T-helper 2 cell treated with Interferon-gamma antibody and Interleukin-4, amounts not matched to agents 100 ng/mL and 5 ng/mL, for 36 hours (primary cell): ENCODE measurements around the gene RASAL2. TPM values are rescaled to one million over a fixed set of nuclear protein-coding genes. Genes with fewer than 3 reads are reported as not detected.
"Not testable (repeated sequence)": the region's sequence is repeated elsewhere in the genome, so short reads cannot be mapped to it uniquely, and the experiment has no call there.

Experiments used
- intact Hi-C: fragments of 100-400 bp; cut with micrococcal nuclease; formaldehyde crosslinking; loops from one replicate; pipeline ENCODE4 v1.15.1; 2023
- total RNA-seq: library from RNA; stranded (reverse); gene quantifications from 2 replicates; pipeline ENCODE4 v1.2.3, GENCODE V29; 2022

The RASAL2 gene
- total RNA-seq, 1 donor from 2014 or later = 0.05 TPM

DNA sequence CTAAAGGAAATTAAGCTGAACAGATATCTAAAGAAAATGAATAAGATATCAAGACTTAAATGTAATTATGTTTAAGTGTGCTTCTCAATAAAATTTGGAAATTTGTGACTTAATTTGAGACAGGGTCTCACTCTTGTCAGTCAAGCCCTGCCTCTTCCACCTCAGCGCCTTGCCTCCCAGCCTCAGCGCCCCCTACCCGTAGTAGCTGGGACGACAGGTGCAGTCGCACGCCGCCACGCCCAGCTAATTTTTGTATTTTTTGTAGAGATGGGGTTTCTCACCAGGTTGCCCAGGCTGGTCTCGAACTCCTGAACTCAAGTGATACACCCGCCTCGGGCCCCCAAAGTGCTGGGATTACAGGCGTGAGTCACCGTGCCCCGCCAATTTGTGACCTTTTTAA is 285.9 kb downstream of the RASAL2 start:
- intact Hi-C loops = no loop called here

DNA sequence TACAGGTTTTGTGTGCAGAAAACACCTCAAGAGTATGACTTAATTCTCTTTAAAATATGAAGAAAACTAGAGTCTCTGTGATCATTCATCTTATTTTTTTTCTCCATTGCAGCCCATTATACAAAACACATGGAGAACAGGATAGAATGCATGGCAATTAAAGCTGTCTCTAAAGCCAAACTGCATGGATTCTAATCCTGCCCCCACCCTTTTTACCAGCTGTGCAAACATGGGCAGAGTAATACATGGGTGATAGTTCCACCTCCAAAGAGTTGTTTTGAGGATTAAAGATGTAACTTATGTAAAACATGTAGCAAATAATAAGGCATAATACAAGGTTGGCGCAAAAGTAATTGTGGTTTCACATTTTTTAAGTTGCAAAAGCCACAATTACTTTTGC is 288.5 kb downstream of the RASAL2 start:
- intact Hi-C loops = no loop called here

DNA sequence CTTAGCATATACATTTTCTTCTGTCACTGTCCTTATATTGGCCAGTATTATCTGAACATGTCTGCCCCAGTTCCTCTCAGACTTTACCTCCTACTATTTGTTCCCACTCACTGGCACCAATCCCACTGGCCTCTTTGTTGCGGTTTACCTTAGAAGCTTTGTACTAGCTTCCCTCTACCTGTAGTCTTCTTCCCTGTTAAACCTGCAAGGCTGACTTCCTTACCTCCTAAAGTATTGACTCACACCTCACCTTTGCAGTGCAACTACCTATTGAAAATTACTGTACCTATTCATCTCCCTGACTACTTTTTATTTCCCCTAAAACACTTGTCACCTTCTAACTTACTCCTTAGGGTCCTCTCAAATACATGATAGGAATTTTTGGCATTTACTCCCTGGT is 291.8 kb downstream of the RASAL2 start:
- intact Hi-C loops = no loop called here

DNA sequence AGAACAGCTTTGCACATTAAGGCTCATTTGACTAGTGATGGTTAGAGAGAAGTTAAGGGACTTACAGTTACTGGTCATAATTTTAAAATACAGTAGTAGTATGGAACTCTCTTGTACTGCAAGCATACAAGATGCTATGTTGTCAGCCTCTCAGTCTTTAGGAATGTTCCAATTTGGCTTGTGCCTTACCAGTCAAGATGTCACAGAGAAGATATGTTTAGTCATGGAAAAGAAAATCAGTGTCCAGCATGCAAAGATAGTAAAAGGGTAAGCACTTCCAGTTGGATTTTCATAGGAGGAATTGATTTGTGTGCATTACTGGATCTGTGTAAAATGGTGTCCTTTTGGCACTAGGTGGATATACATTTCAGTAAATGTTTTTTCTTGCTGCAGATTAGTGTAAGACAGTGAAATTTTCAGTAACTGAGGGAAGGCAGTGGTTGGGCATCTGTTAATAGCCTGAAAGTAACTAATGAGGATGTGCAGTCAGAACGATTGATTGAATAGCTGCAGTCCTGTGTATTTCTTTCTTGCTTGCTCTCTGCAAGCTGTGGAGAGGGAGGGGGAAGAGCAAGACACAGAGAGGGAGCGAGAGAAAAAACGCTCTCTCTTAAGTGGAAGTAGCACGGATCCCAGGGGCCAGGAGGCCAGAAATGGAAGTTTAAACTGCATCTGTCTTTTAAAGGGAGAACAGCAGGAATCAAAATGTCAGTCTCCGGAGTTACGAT is 294.7 kb downstream of the RASAL2 start:
- intact Hi-C loops = no loop called here

DNA sequence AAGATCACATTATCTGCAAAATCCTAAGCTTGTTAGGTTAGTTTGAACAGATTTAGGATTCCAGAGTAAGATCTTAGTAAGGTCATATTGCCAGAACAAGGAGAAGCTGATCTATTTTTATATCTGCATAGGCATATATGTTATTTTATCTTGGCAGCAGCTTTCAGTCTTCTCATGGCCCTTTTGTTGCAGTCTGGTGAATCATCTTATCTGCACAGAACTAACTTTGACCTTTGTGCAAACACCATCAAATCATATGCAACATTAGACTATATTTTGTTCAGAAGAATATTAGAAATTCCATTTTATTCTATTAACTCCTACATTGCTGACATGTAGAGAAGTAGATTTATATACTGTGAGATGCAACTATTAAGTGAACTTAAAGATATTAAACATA is 295.5 kb downstream of the RASAL2 start:
- intact Hi-C loops = no loop called here

DNA sequence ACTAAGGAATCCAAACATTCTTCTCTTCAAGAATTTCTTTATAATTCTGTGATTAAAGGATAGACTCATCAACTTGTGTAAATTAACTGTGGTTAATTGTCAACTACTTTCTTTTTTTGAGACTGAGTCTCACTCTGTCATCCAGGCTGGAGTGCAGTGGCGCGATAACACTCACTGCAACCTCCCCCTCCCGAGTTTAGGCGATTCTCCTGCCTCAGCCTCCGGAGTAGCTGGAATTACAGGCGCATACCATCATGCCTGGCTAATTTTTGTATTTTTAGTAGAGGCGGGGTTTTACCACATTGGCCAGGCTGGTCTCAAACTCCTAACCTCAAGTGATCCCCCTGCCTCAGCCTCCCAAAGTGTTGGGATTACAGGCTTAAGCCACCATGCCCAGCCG is 296.4 kb downstream of the RASAL2 start:
- intact Hi-C loops = not testable (repeated sequence)

DNA sequence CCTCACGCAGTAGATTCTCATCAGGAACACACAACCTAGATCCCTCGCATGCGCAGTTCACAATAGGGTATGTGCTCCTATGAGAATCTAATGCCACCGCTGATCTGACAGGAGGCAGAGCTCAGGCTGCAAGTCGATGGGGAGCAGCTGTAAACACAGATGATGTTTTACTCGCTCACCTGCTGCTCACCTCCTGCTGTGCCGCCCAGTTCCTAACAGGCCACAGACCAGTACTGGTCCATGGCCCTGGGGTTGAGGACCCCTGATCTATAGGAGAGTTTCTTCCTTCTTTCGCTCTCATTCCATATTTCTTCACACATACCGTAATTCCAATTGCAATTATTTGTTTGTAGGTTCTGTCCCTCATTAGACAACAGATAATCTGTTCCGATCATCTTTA is 299.5 kb downstream of the RASAL2 start:
- intact Hi-C loops = no loop called here

DNA sequence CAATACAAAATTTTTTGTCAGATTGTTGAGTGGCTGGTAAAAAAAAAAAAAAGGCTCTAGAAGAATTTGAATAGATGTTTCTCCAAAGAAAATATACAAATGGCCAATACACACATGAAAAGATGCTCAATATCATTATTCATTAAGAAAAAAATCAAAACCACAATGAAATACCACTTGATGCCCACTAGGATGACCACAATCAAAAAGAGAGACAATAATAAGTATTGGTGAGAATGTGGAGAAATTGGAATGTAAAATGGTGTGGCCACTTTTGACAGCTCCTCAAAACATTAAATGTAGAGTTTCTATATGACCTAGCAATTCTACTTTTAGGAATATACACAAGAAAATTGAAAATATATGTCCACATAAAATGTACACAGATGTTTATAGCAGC is 302.9 kb downstream of the RASAL2 start:
- intact Hi-C loops = no loop called here

DNA sequence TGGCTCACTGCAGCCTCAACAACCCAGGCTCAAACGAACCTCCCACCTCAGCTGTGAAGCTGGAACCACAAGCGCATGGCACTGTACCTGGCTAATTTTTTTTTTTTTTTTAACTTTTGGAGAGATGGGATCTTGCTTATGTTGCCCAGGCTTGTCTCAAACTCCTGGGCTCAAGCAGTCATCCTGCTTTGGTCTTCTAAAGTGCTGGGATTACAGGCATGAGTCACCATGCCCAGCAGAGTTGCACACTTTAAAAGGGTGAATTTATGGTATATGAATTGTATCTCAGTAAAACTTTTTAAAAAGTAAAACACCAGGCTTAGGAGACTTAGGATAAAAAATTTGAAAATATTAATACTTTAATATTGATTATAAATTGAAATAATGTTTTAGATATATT is 303.8 kb downstream of the RASAL2 start:
- intact Hi-C loops = no loop called here

DNA sequence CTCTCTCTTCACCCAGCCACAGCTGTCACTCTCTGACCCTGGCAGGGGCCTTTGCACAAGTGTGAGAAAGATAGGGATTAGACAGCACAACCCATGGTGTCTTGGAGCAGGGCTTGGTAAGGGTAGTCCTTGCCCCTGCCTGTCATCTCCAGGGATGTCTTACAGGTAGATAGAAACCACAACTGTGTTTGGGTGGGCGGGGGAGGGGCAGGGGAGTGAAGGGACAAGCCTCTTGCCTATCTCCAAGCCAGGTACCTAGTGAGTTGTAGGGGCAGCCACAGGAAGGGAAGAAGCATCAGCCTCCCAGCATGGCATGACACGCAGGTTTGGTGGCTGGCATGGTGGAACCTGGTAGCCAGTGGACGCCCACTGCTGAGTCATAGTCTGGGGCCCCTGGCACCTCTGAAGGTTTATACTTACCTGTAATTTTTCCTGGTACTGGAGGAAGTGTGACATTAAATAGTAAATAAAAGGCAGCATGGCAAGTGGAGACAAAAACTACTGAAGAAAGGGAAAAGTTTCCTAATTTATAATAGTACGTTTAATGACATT is 305.3 kb downstream of the RASAL2 start:
- intact Hi-C loops = no loop called here

DNA sequence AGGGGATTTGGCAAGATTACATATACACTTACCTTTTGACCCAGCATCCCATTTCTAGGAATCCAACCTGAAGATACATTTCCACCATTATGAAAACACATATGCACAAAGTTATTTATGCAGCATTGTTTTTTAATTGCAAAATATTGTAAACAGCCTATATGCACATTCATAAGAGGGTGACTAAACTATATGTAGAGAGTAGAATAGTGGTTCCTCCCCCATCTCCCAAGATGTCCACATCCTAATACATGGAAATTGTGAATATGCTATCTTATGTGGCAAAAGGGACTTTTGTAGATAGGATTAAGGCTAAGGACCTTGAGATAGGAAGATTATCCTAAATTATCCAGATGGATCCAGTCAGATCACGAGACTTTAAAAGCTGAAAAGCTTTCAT is 311.2 kb downstream of the RASAL2 start:
- intact Hi-C loops = no loop called here

DNA sequence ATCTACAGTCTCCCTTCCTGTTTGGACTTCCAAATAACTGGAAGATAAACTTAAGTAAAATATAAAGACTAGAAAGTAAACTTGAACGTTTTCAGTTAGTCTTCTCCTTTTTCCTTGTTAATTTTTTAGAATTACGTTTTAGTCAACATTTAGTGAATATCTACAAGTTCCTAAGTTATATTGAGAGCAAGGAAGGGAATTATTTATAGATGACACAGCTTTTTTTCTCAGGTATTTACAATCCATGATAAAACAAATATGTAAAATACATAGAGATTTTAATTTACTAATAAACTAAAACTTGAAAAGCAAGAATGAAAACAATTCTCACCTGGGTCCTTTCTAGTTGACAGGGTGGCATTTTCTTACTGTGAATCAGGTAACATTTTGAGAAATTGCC is 313.3 kb downstream of the RASAL2 start:
- intact Hi-C loops = no loop called here

DNA sequence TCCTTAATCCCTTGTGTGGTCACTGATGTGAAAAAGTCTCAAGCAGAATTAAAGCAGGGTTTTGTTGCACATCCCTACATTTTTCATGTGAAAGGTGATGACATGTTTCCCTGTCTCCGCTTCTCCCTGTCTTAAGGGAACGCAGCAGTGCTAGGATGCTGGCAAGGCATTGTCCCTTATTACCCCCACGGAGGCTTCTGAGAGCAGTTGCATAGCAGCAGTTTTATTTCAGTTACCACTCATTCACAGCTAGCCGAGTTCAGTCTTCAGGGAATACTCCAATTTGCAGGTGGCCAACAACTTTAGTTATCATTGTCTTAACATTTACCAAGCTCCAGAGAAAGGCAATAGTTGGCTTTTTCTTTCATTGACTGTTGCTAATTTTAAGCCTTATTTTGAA is 313.8 kb downstream of the RASAL2 start:
- intact Hi-C loops = no loop called here

DNA sequence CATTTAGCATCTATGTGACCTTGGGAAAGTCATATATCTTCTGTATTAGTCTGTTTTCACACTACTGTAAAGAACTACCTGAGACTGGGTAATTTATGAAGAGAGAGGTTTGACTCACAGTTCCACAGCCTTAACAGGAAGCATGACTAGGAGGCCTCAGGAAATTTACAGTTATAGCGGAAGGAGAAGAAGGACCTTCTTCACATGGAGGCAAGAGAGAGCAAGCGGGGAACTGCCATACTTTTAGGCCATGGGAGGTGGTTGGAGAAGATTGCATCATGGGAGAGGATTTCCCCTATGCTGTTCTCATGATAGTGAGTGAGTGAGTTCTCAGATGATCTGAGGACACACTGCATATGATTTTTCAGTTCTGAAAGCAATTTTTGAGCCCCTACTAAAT is 315.0 kb downstream of the RASAL2 start:
- intact Hi-C loops = no loop called here

DNA sequence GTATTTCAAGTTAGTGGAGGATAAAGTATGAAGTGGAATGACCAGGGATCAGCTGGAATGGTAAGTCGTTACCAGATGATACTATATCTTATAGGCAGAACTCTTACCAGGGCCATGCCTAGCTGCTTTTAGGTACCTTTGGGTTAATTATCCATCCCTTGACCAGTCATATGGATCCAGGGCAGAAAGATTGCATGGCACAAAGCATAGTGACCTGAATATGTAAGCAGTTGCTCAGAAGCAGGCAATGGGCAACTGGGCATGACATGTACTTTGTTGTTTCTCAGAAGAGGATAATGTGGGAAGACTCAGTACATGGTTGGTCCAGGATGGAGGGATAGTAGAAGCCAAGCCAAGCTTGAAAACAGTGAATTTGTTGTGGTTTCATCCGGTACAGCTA is 315.6 kb downstream of the RASAL2 start:
- intact Hi-C loops = no loop called here

DNA sequence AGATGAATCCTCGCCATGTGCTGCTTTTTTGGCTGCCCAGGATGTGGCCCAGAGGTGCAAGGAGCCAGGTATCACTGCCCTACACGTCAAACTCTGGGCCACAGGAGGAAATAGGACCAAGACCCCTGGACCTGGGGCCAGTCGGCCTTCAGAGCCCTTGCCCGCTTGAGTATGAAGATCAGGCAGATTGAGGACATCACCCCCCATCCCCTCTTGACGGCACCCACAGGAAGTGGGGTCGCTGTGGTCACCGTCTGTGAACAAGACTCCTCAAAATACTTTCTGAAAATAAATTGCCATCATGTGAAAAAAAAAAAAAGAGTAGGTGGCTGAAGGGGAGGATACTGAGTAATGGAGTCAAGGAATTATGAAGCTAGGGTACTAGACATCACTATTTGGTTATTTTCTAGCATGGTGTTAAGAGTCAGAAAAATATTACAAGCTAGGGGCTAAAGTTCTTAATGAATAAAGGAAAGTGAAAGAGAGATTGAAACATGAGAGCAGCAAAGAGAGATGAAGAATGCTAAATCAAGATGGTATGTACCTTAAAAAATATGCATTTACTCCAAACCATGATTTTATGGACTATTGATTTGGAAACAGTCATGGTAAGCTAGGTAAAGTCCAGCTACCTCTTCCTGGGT is 318.0 kb downstream of the RASAL2 start:
- intact Hi-C loops = no loop called here

DNA sequence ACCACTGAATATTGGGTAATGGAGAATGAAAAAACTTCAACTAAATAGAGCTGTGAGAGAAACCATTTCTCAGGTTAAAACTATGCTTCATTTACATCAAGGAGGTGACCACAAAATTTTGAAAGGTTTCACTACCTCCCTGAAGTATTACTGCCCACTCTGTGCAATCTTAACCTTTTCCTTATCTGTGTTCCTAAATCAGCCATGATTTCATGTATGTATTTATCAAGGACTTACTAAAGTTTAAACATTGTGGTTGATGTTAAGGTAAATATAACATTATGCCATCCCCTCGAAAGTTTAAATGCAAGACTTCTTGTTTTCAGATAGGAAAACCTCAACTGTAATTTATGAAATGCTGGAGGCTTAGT is 318.5 kb downstream of the RASAL2 start:
- intact Hi-C loops = no loop called here

DNA sequence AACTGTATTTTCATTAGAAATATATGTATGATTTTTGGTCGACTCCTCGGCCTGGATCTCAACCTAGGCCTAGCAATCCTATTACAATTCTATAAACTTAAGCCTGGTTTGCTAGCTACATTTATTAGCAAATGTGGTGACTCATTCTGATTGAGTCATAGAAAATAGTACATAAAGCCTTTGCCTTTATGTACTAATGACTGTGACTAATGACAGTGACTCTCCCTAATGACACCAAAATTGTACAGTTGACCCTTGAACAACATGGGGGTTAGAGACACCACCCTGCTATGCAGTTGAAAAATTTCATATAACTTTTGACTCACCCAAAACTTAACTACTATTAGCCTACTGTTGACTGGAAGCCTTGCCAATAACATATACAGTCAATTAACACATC is 324.0 kb downstream of the RASAL2 start:
- intact Hi-C loops = no loop called here

DNA sequence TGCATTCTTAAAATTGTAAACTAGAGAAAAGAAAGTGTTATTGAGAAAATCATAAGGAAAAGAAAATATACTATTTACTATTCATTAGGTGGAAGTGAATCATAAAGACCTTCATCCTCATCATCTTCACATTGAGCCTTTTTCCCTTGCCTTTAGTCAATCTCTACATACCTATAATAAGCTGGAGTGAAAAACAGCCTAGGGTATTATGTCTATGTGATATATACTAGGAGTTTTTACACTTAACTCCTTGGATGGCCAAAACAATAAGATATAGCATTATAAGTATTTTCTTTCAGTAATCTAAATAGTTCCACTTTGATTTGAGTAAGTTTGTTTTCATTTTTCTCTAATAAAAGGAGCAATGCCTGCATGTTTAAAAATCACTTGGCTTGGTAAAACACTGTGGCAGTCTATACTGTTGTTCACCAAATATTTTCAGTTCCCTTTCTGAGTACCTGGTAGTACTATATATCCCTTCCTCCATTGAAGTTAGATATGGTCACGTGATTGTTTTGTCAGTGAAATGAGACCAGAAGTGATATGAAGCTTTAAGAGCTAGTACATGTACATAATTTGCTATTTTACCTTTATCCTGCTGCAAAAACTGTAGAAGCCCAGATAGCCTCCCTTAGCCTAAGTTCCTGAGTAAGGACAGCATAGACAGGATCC is 324.5 kb downstream of the RASAL2 start:
- intact Hi-C loops = no loop called here

DNA sequence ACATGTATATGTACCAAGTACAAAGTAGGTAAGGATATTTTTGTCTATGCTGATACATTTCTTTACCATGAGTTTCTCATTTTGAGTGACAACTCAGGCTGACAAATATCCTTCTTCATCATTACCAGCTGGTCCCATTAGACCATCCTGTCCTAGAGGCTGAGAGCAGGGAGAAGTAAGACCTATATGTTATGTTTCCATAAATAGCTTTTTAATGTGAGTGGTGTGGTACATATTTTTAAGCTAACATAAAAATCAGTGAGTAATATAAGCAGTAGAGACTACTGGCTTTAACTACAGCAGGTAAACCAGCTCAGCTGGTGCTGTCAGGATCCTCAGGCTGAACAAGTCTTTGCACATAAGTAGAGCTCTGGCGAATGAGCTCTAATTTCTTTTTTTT is 340.5 kb downstream of the RASAL2 start:
- intact Hi-C loops = no loop called here

DNA sequence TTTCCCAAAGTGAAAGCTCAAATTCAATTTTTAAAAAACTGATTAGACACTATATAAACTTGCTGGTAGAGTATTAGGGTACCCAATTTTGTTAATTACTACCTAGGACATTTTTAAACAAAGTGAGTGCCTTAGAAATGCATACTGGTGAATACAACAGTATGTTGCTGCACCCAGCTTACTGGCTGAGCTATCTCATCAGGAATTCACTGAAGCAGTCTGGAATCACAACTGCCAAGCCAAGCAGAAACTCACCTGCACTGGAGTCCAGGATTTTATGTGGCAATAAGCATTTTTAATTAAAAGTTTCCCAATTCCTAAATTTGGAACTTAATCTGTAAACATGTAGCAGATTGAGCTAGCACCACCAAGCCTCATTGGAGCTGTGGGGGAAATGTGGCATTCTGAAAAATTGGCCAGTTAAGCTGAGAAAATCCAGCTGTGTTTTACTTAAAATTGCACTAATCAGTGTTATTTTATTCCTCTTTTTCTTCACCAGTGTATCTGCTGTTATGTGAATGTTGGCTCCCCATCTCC is 341.1 kb downstream of the RASAL2 start:
- intact Hi-C loops = no loop called here

DNA sequence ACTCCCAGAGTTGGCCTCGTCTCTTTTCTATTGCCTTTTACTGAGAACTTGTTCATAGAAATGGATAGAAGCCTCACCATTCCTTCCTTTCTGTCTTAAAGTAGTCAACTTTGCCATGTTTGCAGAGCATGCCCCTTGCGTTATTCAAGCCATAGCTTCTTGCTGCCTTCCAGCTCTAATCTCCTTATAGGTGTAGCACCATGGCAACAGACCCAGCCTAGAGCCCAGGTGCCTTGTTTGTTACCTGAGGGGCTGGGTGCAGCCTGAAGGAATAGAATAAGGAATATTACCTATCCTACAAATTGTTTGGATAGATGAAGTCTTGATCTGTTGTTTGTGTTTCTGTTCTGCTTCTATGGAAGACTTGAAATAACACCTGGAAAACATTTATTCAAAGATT is 343.0 kb downstream of the RASAL2 start:
- intact Hi-C loops = no loop called here
